ENCODE measurements around the gene APOA1. TPM values are rescaled to one million over a fixed set of nuclear protein-coding genes. Genes with fewer than 3 reads are reported as not detected.

Gene APOA1
- total and polyA plus RNA-seq, 2 of the 4 experiments (the other 2 are of a cell fraction) = 0.18 to 0.89 TPM

- TF ChIP-seq MAFK (IDR thresholded peaks at IDR 0.05; ENCODE audit: low read depth, low read length) = no peak
- TF ChIP-seq POLR2A (IDR thresholded peaks at IDR 0.05; ENCODE audit: low read depth, low read length) = peak; percentile 85
Measured at GRCh38 chr11:116787786-116788486, 49.5 kb downstream of the APOA1 start, which contains the start of gene ZPR1 (continued).

GRCh38 chr11:116787436-116787785 lies 50.0 kb downstream of the APOA1 start:
- ChIA-PET CTCF (interaction anchor here (0.5 to 1.3 kb wide), 2 partner anchors 48 to 209 kb away, joined by 3 to 5 read pairs; no protein-coding TSS in a partner anchor), POLR2A (ENCODE audit: unreplicated experiment) (no interaction called here)
- H3K4me3 ChIP-seq (ENCODE audit: insufficient read depth, low read depth, low read length) = peak overlapping the region; percentile 67
- peak overlapping the region; percentile 94 for H3K9ac ChIP-seq (ENCODE audit: low read depth, low read length)
- H2BK20ac ChIP-seq (ENCODE audit: low read depth, low read length) = no peak overlapping the region
- WGBS, 2 experiments (ENCODE audit: extremely low coverage in 2 of 2, insufficient read length in 1 of 2) = no CpG with 5 or more reads among the region's 15 CpGs
- H3K4me1 ChIP-seq (ENCODE audit: control insufficient read depth, insufficient read depth, low read length) = peaks cover 8% of the 10 kb centered on the region
- H3K56ac ChIP-seq (ENCODE audit: extremely low read depth, insufficient read depth, low read length) = peak overlapping the region; percentile 8; the same call in 1 of the 2 replicates
- dilution Hi-C loops (cut with HindIII; ENCODE audit: low sequenced_read_pairs, unreplicated experiment) = no loop called here
- H3K36me3 ChIP-seq (ENCODE audit: control insufficient read depth, insufficient read depth, low read length) = peaks cover 31% of the 10 kb centered on the region
- H2AK9ac ChIP-seq (replicated peaks; ENCODE audit: low read depth, low read length, poor library complexity) = peak overlapping the region; percentile 92
- no peak overlapping the region; the same call in 1 of the 2 replicates for H4K5ac ChIP-seq (ENCODE audit: low read depth, low read length)
- H2BK5ac ChIP-seq (ENCODE audit: low read depth, low read length, poor library complexity, severe bottlenecking) = peak overlapping the region; percentile 20
- H3K4ac ChIP-seq (ENCODE audit: low read depth, low read length) = peak overlapping the region; percentile 81
- TF ChIP-seq POLR2A (IDR thresholded peaks at IDR 0.05; ENCODE audit: low read depth, low read length) (no peak), MXI1 (IDR thresholded peaks at IDR 0.05; ENCODE audit: borderline replicate concordance, low read depth, low read length) (no peak), FOS (IDR thresholded peaks at IDR 0.05; ENCODE audit: low read depth, low read length) (no peak), CTCF (conservative IDR thresholded peaks at IDR 0.05; ENCODE audit: low read depth, low read length) (no peak), SMC3 (IDR thresholded peaks at IDR 0.05; ENCODE audit: low read depth, low read length) (no peak), MAZ (IDR thresholded peaks at IDR 0.05; ENCODE audit: borderline replicate concordance, low read depth, low read length) (no peak), CHD1 (IDR thresholded peaks at IDR 0.05; ENCODE audit: low read depth, low read length) (no peak)
- peak overlapping the region; percentile 95 for H2AFZ ChIP-seq (replicated peaks; ENCODE audit: low read length, poor library complexity)
- no peak overlapping the region; the same call in 1 of the 2 replicates for H2BK120ac ChIP-seq (ENCODE audit: low read depth, low read length)
- no peak overlapping the region for H2BK15ac ChIP-seq (ENCODE audit: low read depth, low read length)
- H3K79me1 ChIP-seq (ENCODE audit: low read depth in 1 of 2, low read length in 2 of 2) = peaks cover 39 to 57% of the 10 kb centered on the region in 2 experiments
- no peak overlapping the region for H3K18ac ChIP-seq (ENCODE audit: low read depth, low read length)
- H4K20me1 ChIP-seq (ENCODE audit: insufficient read depth, low read length) = 0 out of 2 replicates have a peak, but pooled peaks cover 4% of the 10 kb centered on the region
- H3K4me2 ChIP-seq (ENCODE audit: low read depth, low read length) = peak overlapping the region; percentile 97
- peak; percentile 17 for ATAC-seq (ENCODE audit: low read depth)
- no peaks in the 10 kb centered on the region for H3K27me3 ChIP-seq (ENCODE audit: control insufficient read depth, insufficient read depth, low read length)
- H3K14ac ChIP-seq (replicated peaks; ENCODE audit: low read depth, low read length) = peak overlapping the region; percentile 57
- in situ Hi-C loops (cut with MboI; ENCODE audit: low sequenced_read_pairs) = loop anchor here (5.0 kb wide), 1 partner anchor 445 kb away; the partner anchor contains the start of genes PCSK7 and RNF214
- peak overlapping the region; percentile 60 for H3K27ac ChIP-seq (ENCODE audit: insufficient read depth, low read length)
- peaks cover 20% of the 10 kb centered on the region; the same call in 1 of the 2 replicates for H3K9me1 ChIP-seq (ENCODE audit: insufficient read depth, low read length)
- H3K9me3 ChIP-seq (ENCODE audit: control insufficient read depth, insufficient read depth, low read length) = no peaks in the 10 kb centered on the region
- H4K91ac ChIP-seq (ENCODE audit: insufficient read depth, low read depth, low read length) = no peak overlapping the region; the same call in 1 of the 2 replicates
- BruUV-seq (replicated peaks) = no TSS peak
- peak; percentile 10 for DNase-seq
- peak overlapping the region; percentile 70 to 98; a peak in 2 of 4 replicates for H4K8ac ChIP-seq (ENCODE audit: low read depth in 2 of 2, low read length in 2 of 2)
- peak overlapping the region; percentile 89 for H2AK5ac ChIP-seq (ENCODE audit: low read depth, low read length)
- intact Hi-C loops (cut with micrococcal nuclease) = no loop called here
- H3K23ac ChIP-seq (ENCODE audit: low read depth, low read length) = peak overlapping the region; percentile 83

All from IMR-90 (cell line).